ENCODE results near the gene C12orf75.
"Not testable (repeated sequence)": the region's sequence is repeated elsewhere in the genome, so short reads cannot be mapped to it uniquely, and the experiment has no call there.

C12orf75 gene

DNA sequence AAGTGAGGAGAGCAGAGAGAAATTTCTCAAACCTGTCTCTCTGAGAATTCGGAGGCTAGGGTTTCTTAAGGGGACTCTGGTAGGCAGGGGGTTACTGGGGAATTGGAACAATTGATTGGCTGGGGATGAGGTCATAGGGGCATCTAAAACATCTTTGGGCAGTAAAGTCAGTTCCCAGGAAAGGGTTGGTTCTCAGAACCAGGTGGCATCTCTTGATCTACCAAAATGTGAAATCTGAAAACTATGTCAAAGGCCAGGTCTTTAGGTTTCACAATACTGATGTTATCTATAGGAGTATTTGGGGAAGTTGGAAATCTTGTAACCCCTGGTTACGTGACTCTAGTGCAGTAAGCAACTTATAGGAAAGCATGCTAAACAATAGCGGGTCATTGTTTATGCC lies 6.9 kb downstream of the C12orf75 start:
- DNase-seq: no peak

DNA sequence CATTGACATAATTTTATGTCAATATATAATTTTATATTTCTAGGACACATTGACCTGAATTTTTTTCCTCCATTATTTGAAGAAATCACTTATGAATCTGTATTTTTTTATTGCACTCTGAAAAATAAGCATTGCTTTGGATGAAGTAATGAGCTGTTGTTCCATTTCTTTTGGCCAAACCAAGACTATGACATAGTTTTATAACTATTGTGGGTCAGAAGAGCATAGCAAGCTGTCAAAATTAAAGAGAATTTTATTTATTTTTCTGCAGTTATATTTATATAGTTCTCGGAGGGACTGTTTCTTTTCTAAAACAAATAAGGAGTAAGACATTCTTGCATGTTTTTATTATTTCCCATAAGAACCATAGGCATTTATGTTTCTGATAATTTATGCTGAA lies 8.5 kb downstream of the C12orf75 start:
- DNase-seq: no peak

DNA sequence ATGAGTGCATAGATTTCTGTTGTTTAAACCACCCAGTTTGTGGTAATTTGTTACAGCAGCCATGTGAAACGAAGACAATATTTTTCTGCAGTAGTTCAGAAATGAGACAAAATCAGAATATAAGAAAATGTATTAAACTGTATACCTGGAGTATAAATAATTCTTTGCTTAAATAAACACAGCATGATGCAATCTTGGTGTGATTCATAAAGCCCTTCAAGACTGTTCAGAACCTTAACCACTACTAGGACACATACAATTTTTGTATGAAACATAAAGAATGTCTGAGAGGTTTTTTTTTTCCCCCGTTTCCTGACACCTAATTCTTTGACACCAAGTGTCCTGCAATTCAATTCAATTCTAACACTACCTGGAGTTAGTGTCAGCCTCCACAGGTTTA lies 10.5 kb downstream of the C12orf75 start:
- no peak for DNase-seq

DNA sequence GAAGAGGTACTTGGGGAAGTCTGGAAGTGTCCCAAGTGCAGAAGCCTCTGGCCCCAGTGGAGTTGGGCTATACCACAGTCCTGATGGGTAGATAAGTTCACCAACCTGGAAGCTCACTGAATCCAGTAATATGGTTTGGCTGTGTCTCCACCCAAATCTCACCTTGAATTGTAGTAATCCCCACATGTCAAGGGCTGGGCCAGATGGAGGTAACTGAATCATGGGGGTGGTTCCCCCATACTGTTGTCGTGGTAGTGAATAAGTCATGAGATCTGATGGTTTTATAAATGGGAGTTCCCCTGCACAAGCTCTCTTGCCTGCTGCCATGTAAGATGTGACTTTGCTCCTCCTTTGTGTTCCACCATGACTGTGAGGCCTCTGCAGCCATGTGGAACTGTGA lies 11.1 kb downstream of the C12orf75 start:
- DNase-seq: not testable (repeated sequence)

DNA sequence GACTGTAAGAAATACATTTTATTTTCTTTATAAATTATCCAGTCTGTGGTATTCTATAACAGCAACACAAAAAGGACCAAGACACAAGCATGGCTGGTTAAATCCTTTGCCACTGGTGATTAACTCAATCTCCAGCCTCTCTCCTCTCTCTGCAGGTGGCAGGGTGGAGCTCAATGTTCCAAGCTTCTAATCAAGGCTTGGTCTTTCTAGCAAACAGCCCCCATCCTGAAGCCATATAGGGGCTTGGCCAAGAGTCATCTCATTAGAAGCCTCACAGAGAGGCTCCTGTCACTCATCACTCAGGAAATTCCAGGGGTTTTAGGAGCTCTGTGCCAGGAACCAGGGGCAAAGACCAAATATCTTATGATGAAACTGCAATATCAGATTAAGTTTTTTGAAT lies 12.0 kb downstream of the C12orf75 start:
- no peak for DNase-seq

DNA sequence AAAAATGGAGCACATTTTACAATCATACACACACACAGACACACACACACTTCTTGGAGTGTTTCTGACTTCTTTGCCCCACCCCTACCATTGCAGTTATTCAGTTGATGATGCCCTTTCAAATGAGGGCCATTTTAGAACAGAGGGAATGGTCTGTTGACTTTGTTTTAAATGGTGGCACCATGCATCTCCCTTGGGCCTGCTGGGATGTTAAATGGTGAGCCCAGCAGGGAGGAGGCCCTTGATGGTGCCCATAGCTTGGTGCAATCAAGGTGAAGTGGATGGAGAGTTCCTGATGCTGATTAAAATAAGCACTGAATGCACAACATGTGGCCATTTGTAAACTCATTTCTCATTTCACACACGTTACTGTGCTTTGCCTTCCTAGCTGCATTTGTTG lies 13.3 kb downstream of the C12orf75 start:
- no peak for DNase-seq

DNA sequence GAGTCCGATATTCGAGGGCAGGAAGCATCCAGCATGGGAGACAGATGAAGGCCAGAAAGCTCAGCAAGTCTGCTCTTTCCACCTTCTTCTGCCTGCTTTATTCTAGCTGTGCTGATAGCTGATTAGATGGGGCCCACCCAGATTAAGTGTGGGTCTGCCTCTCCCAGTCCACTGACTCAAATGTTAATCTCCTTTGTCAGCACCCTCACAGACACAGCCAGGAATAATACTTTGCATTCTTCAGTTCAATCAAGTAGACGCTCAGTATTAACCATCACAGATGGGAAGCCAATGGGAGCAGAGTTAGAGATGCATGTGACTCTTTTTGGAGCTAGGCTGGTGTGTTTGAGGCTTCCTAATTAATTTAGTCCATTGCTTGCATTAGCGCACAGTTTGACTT lies 17.0 kb downstream of the C12orf75 start:
- DNase-seq: no peak

DNA sequence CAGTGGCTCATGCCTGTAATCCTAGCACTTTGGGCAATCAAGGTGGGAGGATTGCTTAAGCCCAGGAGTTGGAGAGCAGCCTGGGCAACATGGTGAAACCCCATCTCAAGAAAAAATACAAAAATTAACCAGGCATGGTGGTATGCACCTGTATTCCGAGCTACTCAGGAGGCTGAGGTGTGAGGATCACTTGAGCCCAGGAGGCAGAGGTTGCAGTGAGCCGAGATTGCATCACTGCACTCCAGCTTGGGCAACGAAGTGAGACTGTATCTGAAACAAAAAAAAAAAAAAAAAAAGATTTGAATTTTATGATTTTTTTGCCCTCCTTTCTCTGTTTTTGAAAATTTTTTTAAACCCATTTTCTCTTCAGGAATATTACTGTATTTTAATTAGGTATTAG lies 17.7 kb downstream of the C12orf75 start:
- DNase-seq: no peak

DNA sequence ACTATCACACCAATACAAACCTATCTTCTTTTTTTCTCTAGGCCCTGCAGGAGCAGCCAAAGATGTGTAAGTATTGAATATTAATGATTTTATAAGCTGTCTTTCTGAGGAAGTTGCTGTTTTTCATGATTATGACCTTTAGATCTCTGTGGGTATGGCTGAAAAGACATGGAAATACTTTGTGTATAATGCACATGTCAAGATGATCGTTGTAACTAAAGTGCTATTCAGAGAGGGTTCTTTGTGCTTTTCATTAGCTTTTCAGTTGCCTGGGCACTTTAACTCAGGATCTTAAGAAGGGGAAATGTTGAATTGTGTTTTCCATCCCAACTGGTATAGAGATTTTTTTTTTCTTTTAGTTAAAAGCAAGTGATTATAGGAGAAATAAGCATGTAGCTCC lies 18.1 kb downstream of the C12orf75 start:
- DNase-seq: no peak

DNA sequence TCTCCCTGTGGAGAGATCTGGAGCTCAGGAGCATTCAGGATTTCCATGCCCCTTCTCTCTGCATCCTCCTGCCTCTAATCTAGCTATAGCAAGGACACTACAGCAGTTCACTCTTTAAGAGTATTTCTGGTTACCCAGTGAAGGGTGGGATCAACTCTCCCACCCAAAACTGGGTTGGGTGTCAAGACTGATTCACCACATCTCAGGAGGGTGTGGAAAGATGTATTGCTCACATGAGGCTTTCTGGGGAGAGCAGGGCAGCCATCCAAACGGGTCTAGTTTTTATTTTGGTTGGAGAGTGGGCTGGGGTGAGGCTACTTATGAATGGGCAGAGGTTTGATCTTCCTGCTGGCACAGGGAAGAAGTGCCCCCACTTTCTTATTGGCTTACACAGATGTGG lies 18.6 kb downstream of the C12orf75 start:
- no peak for DNase-seq

DNA sequence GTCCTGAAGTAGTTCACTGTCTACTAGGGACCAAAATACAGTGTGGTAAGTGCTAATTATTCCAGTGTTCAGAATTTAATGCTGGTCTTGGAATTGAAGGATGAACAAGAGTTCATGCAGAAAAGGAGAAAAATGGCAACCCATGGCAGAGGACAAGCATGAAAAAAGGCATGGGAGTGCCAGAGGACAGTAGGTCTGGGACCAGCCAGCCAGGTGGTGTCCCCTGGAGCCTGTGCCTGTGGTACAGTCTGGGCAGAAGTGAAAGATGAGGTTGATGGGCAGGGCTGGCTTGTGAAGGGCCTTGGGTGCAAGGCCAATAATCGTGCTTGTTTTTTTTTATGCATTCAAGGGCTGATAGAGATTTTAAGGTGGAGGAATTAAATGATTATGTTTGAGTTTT lies 21.0 kb downstream of the C12orf75 start:
- no peak for DNase-seq

DNA sequence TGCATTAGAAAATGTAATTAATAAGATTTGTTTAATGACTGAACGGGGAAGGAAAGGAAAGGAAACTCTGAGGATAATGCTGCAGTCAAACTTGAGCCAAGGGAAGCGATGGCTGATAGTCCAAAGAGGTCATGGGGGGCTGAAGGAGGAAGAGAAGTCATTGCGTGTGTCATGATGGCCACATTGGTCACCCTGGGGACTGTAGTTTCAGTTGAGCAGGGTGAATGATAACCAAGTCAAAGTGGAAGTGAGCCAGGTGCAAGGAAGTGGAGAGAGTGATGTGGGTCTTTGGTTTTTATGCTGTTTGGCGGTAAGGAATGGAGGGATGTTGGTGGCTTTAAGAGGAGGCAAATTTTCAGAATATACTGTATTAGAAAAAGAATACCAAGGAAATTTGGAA lies 21.6 kb downstream of the C12orf75 start:
- DNase-seq: no peak

DNA sequence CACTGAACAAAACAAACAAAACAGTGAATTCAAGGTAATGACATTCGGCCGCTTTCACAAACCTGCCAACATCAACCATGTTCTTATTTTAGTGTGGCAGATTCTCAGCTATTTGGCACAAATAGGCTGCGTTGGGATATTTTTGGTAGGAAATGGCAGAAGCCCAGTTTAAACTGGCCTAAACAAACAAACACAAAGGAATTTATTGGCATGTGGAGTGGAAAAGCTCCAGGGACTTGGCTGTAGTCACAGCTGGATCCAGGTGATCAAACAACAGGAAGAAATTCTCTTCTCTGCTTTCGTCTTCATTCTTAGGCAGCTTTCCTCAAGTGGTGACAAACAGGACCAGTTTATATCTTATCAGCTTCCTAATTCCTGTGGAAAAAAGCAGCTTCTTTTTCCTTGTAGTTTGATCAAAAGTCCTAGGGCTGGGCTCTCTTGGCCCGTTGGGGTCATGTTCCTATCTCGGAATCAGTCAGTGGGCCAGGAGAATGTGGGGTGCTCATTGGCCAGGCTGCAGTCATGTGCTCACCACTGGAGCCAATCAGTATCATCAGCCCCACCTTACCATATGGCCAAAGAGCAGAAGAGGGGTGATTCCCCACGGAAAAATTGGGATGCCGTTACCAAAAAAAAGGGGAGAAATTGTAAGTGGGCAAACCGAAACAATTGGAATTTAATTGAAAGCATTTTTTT lies 22.6 kb downstream of the C12orf75 start:
- DNase-seq: no peak

DNA sequence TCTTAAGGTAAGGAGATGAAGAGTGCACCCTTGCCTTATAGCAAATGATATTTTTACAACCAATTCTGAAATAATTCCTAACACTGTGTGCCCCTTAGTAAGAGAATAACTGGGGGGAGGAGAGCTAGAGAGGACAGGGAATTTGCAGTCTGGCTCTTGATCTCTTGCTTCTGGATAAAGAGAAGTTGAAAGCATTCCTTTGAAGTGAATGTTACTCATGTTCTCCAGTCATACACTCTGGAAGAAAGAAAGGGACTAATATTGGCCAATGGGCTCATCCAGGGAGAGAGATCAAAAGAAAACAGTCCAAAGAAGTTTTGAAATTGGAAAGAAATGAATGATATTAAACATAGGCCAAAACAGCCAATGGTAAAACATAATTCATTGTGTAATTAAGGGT lies 25.3 kb downstream of the C12orf75 start:
- no peak for DNase-seq

DNA sequence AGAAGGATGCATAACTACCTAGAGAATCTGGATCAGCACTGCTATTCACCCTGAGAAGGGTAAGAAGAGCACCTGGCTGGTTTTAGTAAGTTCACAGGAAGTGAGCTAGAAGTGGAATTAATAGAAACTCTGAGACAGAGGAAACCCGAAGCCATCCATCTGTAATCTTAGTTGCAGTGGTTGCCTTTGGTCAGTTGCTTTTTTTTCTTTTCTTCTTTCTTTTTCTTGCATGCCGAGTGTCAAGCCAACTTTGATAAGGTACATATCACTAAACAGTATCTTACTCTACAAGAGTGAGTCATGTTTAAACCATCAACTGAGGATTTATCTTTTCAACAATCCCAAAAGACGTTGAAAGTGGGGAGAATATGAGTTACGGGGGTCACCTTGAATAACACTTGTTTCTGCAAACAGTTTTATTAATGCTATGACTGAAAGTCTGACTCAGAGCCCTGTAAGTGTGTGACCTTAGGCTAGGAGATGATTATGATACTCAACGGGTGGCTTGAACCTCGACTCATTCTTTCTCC lies 26.7 kb downstream of the C12orf75 start:
- DNase-seq: no peak

DNA sequence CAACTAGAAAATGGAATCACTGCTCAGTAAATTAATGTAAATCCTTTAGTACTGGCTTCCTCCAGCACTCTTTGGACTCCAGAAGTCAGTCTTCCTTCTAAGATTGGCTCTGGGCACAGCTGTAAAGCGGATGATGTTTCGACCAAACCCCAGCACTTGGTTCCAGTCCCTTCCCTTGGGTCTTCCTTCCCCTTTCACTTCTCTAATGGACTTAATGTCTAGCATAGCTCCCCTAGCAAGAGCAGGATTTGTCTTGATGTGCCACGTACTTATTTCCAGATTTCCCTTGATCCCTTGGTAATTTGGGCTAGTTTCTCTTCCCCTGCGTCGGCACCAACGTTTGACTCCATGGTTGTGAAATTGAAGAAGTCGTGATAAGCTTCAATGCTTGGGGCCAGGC lies 28.3 kb downstream of the C12orf75 start:
- DNase-seq: no peak

DNA sequence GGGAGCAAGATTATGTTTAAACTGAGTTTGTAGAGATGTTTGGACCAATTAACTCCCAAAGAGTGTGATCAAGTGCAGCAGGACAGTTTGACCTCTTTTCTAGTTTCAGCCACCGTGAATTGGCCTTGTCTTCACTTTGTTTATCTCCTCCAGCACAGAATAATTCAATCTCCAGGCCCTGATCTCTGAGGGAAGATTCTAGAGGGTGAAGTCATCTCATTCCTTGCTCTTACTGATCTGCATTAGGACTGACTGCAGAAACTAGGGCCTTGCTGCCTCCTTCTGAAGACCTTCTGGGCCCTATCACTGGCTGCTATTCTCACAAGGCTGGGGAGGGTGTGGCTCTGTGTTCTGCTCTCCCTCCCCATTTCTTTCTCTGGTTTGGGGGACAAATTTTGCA lies 29.4 kb downstream of the C12orf75 start:
- no peak for DNase-seq

DNA sequence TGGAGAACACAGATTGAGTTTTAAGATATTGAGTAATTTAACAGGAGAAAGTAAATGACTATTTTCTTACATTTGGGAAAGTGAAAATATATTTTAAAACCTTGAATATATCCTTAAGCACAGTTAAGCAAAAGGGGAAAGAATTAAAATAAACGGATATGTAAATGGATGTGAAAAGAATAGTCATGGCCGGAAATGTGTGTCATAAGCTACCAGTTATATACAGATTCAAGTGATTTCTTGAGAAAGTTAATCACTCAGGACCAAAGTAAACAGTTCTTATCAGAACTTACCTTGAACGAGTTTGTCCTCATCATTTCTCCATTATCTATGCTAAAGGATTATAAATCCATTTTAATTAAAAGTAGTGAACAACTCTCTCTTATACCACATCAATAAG lies 33.4 kb downstream of the C12orf75 start:
- no peak for DNase-seq

DNA sequence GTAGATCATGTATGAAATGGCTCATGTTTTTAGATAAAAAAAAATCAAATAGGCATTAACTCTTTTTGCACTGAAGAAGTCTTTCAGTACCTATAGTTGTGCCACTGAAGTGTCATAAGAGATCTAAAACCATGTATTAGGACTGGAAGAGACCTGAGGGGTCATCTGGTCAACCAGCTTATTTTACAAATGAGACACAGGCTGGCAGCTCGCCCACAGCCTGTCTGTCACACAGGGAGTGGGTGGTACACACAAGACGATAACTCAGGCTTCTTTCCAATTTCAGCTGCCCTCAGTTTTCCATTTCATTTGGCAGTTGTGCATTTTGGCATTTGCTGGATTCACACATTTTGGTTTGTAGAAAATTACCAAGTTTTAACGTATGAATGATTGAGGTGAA lies 34.7 kb downstream of the C12orf75 start:
- no peak for DNase-seq

DNA sequence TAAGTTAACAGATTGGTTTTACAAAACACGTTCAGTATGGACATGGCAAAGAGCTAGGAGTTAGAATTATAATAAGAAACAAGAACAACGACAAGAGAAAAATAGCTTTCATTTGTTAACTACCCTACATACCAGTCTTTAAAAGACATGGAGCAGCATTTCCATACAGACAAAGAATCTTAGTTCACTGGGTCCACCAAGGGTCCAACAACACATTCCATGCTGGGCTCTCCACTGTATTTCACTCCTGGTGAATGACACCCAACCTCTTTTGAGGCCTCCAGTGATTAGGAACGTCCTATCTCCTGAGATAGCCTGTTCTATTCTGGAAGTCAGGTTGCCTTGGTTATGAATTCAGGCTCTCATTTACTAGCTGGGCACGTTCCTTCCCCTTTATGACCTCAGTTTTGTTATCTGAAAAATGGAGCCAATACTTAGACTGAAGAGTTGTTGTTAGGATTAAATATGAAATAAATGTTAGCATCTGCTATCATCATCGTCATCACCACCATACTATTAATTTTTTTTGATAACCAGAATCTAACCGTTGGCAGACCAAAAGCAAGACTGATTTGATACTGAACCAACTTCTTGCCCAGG lies 37.7 kb downstream of the C12orf75 start:
- DNase-seq: no peak

DNA sequence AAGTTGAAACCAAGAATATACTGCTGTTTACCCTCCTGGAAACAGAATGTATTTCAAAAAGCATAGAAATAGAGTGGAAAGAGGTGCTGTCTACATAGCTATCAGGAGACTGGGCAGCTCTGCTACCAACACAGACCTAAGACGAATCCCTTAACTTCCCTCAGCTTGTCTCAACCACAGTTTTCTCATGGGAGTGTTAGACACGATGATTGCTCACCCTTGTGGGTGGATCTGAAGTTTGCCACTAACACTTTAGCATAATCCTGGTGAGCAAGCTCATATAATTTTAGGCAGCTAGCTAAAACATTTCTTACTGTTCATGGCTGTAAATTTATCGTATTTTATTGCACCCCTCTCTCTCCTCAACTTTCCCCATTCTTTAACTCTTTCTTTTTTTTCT lies 38.5 kb downstream of the C12orf75 start:
- DNase-seq: no peak

DNA sequence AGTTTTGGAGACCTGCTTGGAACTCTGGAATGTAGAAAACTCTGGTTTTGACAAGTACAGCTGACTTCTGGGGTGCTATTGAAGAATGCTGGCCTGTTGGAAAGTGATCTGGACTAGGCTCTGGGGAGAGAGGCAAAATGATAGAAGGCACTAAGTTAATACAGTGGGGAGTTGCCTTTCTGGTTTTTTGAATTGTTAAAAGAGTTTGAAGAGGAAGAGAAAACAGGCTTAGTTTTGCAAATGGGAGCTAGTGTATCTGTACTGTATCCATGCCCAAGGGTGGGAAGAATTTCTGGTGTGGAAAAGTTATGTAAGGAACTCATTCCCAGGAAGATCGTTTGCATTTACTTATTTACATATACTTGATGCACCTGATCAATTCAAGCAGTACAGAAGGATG lies 43.8 kb downstream of the C12orf75 start:
- no peak for DNase-seq

DNA sequence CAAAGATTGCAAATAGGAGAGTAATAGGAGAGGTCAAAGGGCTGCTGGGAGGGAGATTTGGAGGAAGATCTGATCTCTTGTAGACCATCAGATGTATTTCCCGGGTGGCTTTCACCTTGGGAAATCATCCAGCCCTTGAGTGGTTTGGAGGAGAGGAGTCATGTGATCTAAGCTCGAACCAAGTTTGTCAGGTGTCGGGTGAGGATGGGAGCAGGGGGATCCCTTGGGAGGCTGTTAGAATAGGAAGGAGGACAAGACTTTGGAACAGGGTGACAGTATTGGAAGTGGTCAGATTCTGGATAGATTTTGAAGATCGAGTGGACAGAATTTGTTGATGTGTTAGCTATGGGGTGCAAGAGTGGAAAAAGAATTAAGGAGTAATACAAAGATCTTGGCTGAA lies 46.6 kb downstream of the C12orf75 start:
- no peak for DNase-seq

DNA sequence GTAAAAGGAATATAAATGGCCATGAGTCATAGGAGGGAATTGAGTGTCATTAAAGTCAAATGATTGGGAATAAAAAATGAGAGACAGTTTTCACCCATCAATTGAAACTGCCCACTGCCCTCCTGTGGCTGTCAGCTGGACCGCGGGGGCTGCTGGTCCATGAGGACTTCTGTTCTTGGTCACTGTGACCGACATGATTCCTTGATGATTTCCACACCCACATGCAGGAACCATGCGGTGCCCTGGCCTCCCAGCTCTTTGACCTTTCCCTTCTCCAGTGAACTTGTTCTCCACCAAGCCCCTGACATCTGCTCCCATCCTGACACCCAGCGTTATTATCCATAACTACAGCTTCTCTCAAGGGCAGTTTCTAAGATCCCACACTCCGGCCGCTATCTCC lies 48.4 kb downstream of the C12orf75 start:
- no peak for DNase-seq

Measured in stimulated activated CD4-positive, alpha-beta T cell treated with anti-CD3 and anti-CD28 coated beads, Interleukin-12 subunit alpha, Interleukin-12 subunit beta, amount 100 ng/mL, for 4 hours (primary cell).